ENCODE results near the gene PHRF1.
"Not testable (repeated sequence)": the region's sequence is repeated elsewhere in the genome, so short reads cannot be mapped to it uniquely, and the experiment has no call there.

The PHRF1 gene

DNA sequence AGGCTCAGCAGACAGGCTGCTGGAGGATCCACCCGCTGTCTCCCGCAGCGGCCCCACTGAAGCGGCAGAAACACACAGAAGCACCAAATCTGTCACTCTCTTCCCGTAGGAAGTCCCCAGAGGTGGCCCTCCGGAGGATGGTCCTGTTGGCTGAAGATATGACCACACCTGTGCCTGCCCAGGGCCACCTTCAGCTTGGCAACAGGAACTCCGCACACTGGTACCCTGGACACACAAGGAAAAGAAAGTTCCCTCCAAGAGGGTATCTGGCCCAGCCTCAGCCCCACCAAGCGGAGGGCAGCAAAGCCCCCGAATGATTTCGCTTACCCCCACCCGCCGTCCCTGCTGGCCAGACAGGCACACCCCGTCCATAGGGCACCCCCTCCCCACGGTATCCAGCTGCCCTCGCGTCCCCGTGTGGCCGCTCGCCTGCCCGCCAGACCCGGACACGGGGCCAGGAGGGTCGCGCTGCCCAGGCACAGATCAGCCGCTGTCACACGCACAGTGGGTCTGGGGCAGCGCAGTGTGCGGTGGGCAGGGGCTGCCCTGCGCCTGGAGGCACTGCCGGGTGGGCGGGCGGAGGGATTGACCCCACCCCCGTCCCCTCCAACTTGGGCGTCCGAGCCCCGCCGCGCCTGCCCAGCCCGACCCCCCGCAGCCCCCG is 8.5 kb upstream of the PHRF1 start:
- peak overlapping the region; percentile 67 for H3K4me3 ChIP-seq (ENCODE audit: control insufficient read depth, low read depth, low read length)
- no peak for DNase-seq (ENCODE audit: low read depth)
- TF ChIP-seq, protein P1, sequence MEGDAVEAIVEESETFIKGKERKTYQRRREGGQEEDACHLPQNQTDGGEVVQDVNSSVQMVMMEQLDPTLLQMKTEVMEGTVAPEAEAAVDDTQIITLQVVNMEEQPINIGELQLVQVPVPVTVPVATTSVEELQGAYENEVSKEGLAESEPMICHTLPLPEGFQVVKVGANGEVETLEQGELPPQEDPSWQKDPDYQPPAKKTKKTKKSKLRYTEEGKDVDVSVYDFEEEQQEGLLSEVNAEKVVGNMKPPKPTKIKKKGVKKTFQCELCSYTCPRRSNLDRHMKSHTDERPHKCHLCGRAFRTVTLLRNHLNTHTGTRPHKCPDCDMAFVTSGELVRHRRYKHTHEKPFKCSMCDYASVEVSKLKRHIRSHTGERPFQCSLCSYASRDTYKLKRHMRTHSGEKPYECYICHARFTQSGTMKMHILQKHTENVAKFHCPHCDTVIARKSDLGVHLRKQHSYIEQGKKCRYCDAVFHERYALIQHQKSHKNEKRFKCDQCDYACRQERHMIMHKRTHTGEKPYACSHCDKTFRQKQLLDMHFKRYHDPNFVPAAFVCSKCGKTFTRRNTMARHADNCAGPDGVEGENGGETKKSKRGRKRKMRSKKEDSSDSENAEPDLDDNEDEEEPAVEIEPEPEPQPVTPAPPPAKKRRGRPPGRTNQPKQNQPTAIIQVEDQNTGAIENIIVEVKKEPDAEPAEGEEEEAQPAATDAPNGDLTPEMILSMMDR (IDR thresholded peaks at IDR 0.05; ENCODE audit: control insufficient read depth, insufficient read depth, low read depth, low read length, missing control alignments): no peak

DNA sequence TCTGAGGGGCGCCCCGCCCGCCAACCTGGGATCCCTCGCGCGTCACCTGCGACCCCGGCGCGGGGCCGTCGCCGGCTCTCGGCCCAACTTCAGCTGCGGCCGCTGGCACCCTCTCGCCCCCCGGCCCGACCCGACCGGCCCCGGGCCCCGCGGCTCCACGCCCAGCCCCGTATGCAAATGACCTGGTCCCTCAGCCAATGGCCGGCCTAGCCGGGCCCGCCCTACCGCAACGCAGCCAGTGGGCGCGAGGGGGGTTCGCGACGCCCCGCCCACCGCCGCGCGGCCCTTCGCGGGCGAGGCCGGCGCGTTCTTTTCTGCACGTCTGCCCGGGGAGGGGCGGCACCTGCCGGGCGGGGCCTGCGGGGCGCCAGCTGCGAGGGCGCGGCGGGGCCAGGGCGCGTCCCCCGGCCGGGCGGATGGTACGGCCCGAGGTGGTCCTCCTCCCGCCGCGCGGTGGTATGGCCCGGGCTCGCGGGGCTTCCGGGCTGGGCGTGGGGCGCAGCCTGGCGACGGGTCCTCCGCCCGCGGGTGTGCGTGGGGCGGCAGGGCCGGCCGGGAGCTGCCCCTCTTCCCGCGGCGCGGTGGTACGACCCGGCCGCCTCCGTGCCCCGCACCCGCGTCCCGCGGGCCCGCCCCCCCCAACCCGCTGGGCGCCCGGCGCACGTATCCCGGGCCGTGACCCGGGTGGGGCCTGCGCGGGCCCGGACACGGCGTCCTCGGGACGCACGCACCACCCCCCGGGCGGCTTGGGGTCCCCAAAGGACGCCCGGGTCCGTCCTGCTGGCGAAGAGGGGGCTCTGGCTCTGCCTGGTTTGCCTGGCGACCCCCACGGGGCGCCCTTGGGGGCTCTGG is 7.7 kb upstream of the PHRF1 start:
- peak; percentile 71 for DNase-seq (ENCODE audit: low read depth)
- H3K4me3 ChIP-seq (ENCODE audit: control insufficient read depth, low read depth, low read length): peak overlapping the region; percentile 69
- TF ChIP-seq, protein P1 (IDR thresholded peaks at IDR 0.05; ENCODE audit: control insufficient read depth, insufficient read depth, low read depth, low read length, missing control alignments): no peak

DNA sequence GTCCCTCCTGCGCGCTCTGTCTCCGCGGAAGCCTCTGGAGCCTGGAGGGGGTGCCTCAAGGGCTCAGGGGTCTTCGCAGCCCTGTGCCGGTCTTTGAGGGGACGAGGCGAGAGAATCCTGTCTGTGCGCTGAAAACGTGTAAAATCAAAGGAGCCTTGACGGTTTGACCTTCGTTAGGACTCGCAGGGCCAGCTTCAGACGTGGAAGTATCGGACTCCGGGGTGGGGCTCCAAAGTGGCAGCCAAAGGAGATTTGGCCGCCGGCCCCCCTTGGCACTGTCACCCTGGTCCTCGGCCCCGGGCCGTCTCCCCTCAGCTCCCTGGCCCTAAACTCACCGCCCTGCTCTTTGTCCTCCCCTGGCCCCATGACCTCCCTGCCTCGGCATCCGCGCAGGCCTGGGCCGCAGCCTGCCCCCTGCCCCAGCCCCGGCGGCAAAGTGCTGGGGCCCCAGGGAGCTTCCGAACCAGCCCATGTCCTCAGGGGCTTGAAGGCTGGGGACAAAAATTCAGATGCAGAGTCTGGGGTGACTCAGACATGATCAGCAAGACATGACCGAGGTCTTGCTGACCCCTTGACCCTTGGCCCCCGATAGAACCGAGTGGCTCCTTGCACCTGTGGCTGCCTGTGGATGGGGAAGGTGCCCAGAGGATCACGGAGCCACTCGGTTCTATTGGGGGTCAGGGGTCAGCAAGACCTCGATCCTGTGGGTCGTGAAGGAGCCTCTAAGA is 6.9 kb upstream of the PHRF1 start:
- peak overlapping the region; percentile 69 for H3K4me3 ChIP-seq (ENCODE audit: control insufficient read depth, low read depth, low read length)
- TF ChIP-seq, protein P1 (IDR thresholded peaks at IDR 0.05; ENCODE audit: control insufficient read depth, insufficient read depth, low read depth, low read length, missing control alignments): no peak
- no peak for DNase-seq (ENCODE audit: low read depth)

DNA sequence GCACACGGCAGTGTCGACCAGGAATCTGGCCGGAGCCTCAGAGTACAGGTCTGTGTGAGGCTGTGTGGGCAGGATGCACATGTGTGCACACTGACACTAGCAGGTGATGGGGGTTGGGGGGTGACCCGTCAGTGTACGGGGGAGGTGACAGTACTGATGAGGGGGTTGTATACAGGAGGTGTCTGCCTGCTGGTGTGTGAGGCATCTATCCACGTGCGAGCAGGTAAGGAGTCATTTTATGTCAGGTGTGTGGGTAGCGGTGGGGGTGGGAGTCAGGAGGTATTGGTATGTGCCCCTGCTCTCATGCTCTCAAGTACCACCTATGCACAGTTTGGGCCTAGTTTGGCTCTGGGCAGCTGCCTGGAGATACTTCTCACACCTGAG is 4.5 kb upstream of the PHRF1 start:
- DNase-seq (ENCODE audit: low read depth): no peak
- no peak overlapping the region for H3K4me3 ChIP-seq (ENCODE audit: control insufficient read depth, low read depth, low read length)
- TF ChIP-seq, protein P1 (IDR thresholded peaks at IDR 0.05; ENCODE audit: control insufficient read depth, insufficient read depth, low read depth, low read length, missing control alignments): no peak

DNA sequence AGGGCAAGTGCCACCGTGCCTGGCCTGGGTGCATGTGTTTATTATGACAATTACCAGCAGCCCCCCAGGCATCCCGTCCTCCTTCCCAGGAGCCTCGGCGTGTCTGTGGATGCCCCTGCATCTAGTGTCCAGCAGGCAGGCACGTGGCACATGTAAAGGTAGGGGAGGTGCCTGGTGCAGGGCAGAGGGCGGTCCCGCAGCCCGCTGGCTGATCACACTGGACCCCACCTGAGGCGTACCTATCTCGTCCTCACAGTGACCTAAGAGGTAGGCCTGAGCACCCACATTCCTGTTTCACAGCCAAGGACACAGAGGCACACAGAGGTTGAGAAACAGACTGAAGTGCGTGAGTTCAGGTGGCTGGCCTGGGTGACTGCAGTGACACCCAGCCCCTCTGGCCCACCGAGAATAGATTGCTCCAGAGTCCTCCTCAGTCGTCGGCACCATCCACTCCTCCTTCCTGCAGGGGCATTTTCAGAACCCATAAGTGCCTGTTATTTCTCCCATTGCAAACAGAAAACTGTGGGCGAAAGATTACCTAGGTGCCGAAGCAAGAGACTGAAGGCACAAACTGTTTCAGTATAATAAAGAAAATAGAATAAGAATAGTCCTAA is 3.0 kb upstream of the PHRF1 start:
- TF ChIP-seq, protein P1 (IDR thresholded peaks at IDR 0.05; ENCODE audit: control insufficient read depth, insufficient read depth, low read depth, low read length, missing control alignments): no peak
- H3K4me3 ChIP-seq (ENCODE audit: control insufficient read depth, low read depth, low read length): no peak overlapping the region
- no peak for DNase-seq (ENCODE audit: low read depth)

DNA sequence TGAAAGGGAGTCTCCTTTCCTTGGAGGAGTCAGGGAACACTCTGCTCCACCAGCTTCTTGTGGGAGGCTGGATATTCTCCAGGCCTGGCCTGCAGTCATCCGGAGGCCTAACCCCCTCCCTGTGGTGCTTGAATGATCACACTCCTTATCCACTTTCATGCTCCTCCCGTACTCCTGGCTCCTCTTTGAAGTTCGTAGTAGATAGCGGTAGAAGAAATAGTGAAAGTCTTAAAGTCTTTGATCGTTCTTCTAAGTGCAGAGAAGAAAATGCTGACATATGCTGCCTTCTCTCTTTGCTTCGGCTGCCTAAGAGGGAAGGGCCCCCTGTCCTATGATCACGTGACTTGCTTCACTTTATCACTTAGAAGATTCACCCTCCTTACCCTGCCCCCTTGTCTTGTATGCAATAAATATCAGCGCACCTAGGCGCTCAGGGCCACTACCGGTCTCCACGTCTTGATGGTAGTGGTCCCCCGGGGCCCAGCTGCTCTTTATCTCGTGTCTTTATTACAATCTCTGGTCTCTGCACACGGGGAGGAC is 2.2 kb upstream of the PHRF1 start:
- DNase-seq (ENCODE audit: low read depth); H3K4me3 ChIP-seq (ENCODE audit: control insufficient read depth, low read depth, low read length): not testable (repeated sequence)
